Stimulated activated CD4-positive, alpha-beta T cell treated with anti-CD3 and anti-CD28 coated beads, Interleukin-12 subunit alpha, Interleukin-12 subunit beta, amount 100 ng/mL, for 48 hours (primary cell): Measurements from ENCODE around the gene SLC12A7.

Experiments used
- DNase-seq, 3 donors: peaks; one replicate each; pipeline ENCODE4 v3.0.0-alpha.2; 2020; ENCODE audit warnings: low read depth in 2 of 3, low spot score in 1 of 3

Gene SLC12A7

GRCh38 chr5:1112596-1113331, 901 bp upstream of the SLC12A7 start:
- DNase-seq, result no peak

GRCh38 chr5:1111241-1111726, 579 bp downstream of the SLC12A7 start:
- no peak for DNase-seq

- no peak for DNase-seq
Measured at GRCh38 chr5:1110307-1111240, 1.3 kb downstream of the SLC12A7 start.

- no peak for DNase-seq
Measured at GRCh38 chr5:1109542-1110306, 2.1 kb downstream of the SLC12A7 start.

- DNase-seq, result no peak
Measured at GRCh38 chr5:1108865-1109174, 3.0 kb downstream of the SLC12A7 start.

GRCh38 chr5:1108023-1108864, 3.6 kb downstream of the SLC12A7 start:
- DNase-seq, result no peak

GRCh38 chr5:1107167-1108022, 4.5 kb downstream of the SLC12A7 start:
- no peak for DNase-seq

- no peak for DNase-seq
Measured at GRCh38 chr5:1106385-1107166, 5.3 kb downstream of the SLC12A7 start.

- DNase-seq, result peak; percentile 19 to 48 (median 23)
Measured at GRCh38 chr5:1105350-1106265, 6.3 kb downstream of the SLC12A7 start.

- DNase-seq, result no peak
Measured at GRCh38 chr5:1104327-1105006, 7.4 kb downstream of the SLC12A7 start.

GRCh38 chr5:1103505-1104326, 8.1 kb downstream of the SLC12A7 start:
- no peak for DNase-seq

GRCh38 chr5:1103093-1103492, 8.8 kb downstream of the SLC12A7 start:
- no peak for DNase-seq

- no peak for DNase-seq
Measured at GRCh38 chr5:1101961-1102713, 9.7 kb downstream of the SLC12A7 start.

GRCh38 chr5:1100664-1101574, 10.9 kb downstream of the SLC12A7 start:
- DNase-seq, result no peak
